HG02970 (cell line): ENCODE data around the gene ANKRD33.

Experiments used
- ATAC-seq: cut with Tn5 transposase; IDR thresholded peaks from one replicate; pipeline ENCODE4 v1.9.1; 2021; ENCODE audit warnings: mild to moderate bottlenecking, moderate library complexity, moderate number of reproducible peaks; ENCODE audit not compliant: unreplicated experiment, low FRiP score

ANKRD33 gene

DNA sequence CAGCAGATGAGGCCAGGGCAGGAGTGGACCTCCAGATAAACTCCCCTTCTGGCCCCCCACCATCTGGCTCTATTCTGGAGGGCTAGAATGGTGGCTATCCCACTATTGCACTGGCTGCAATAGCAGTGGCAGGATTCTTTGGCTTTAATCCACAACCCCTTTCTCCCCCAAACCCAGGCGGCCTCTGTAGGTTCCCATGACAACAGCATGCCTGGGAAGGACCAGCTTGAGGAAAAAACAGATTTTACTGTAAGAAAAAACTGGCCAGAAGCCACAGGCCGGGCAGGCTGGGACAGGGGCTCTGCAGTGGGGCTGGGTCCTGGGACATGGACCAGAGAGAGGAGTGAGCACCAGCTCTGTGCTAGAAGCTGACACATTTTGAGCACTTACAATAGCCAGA lies 50.0 kb downstream of the ANKRD33 start:
- no peak for ATAC-seq

GRCh38 chr12:51938726-51939125 lies 50.8 kb downstream of the ANKRD33 start:
- ATAC-seq = no peak

GRCh38 chr12:51941011-51941581 lies 53.2 kb downstream of the ANKRD33 start:
- ATAC-seq = no peak
